K562 (cell line): ENCODE results near the gene ATF4. TPM values are rescaled to one million over a fixed set of nuclear protein-coding genes. Genes with fewer than 3 reads are reported as not detected.

Experiments used
- ATAC-seq: fragments of 200-7000 bp; cut with Tn5 transposase; 3 replicates; pipeline ENCODE4 v1.9.1; 2020; ENCODE audit warnings: moderate library complexity
- BruUV-seq: library from RNA; stranded (reverse); fragments of 400-500 nt; replicated peaks from 2 replicates; lab custom pipeline; 2021; lab: Mats Ljungman, UMichigan
- CTCF ChIA-PET: fragments of 300-600 bp; formaldehyde crosslinking; extraction: SDS; loops from one replicate; lab custom pipeline; 2021; ENCODE audit warnings: low intra/inter-chr PET ratio; lab: Yijun Ruan, JAX
- POLR2A ChIA-PET: fragments of 300-600, 350-650 bp; sonication (Branson Sonifier 250); formaldehyde crosslinking; extraction: SDS; loops from one replicate; lab custom pipeline; 2021; ENCODE audit warnings: antibody characterized with exemption, inconsistent platforms; lab: Yijun Ruan, JAX
- DNase-seq, 4 experiments: peaks; one replicate each; pipeline versions ENCODE4 v3.0.0 to v3.0.0-alpha.2; 2011 to 2018; ENCODE audit warnings: low spot score in 3 of 4, mixed read lengths in 3 of 4; ENCODE audit errors: extremely low read depth in 1 of 4
- FAIRE-seq: peaks from 2 replicates; lab custom pipeline; 2011; peaks lifted over from hg19 to GRCh38; lab: Jason Lieb, UNC
- H2AFZ ChIP-seq: 2 replicates; pipeline ENCODE4 v1.6.0; 2011; ENCODE audit warnings: low read depth, low read length, control low read depth, inconsistent platforms
- H3K27ac ChIP-seq: fragments of 200-600 bp; 3 replicates; pipeline ENCODE4 v1.8.0; 2011; ENCODE audit warnings: low read depth, mild to moderate bottlenecking, control low read depth, inconsistent platforms, low read length, moderate library complexity, mixed read lengths; ENCODE audit errors: extremely low read depth
- H3K27me3 ChIP-seq, 2 experiments: fragments of 300-600 bp in 1 of 2; 2 replicates in 1 of 2; 3 replicates in 1 of 2; pipeline versions ENCODE4 v1.6.0 to v1.8.0; 2011; ENCODE audit warnings: inconsistent platforms in 2 of 2, low read length in 2 of 2, mild to moderate bottlenecking in 1 of 2, mixed read lengths in 1 of 2, moderate library complexity in 1 of 2; ENCODE audit not compliant: control insufficient read depth in 2 of 2, insufficient read depth in 2 of 2
- H3K36me3 ChIP-seq: fragments of 300-600 bp; 3 replicates; pipeline ENCODE4 v1.8.0; 2011; ENCODE audit warnings: mild to moderate bottlenecking, low read length, inconsistent platforms; ENCODE audit not compliant: control insufficient read depth, insufficient read depth
- H3K4me1 ChIP-seq, 2 experiments: fragments of 200-600 bp in 1 of 2; replicated peaks in 1 of 2; 2 replicates in 1 of 2; 3 replicates in 1 of 2; pipeline versions ENCODE4 v1.5.1 to v1.8.0; 2011; ENCODE audit warnings: inconsistent platforms in 2 of 2, low read length in 2 of 2, mild to moderate bottlenecking in 1 of 2, mixed read lengths in 1 of 2, moderate library complexity in 1 of 2; ENCODE audit not compliant: control insufficient read depth in 2 of 2, insufficient read depth in 2 of 2
- H3K4me2 ChIP-seq: 2 replicates; pipeline ENCODE4 v1.6.1; 2011; ENCODE audit warnings: low read length, control low read depth, inconsistent platforms, mixed read lengths; ENCODE audit not compliant: insufficient read depth
- H3K4me3 ChIP-seq: fragments of 200-600 bp; sonication (generic), shearing (Covaris generic); 2 replicates; pipeline ENCODE4 v1.5.1; 2016; ENCODE audit warnings: control low read depth, inconsistent platforms
- H3K79me2 ChIP-seq: fragments of 200-600 bp; 3 replicates; pipeline ENCODE4 v1.8.0; 2011; ENCODE audit warnings: low read length, inconsistent platforms; ENCODE audit not compliant: control insufficient read depth, insufficient read depth
- H3K9ac ChIP-seq, 2 experiments: 2 replicates each; pipeline versions ENCODE4 v1.6.0 to v1.6.1; 2011; ENCODE audit warnings: low read depth in 2 of 2, low read length in 2 of 2, control low read depth in 1 of 2, inconsistent platforms in 1 of 2, mild to moderate bottlenecking in 1 of 2, mixed read lengths in 1 of 2; ENCODE audit not compliant: insufficient read depth in 1 of 2
- H3K9me1 ChIP-seq: one replicate; pipeline ENCODE4 v1.6.0; 2011; ENCODE audit warnings: inconsistent platforms, mild to moderate bottlenecking, low read length, moderate library complexity; ENCODE audit not compliant: control insufficient read depth, insufficient read depth
- H3K9me3 ChIP-seq: replicated peaks from 2 replicates; pipeline ENCODE4 v1.5.1; 2011; ENCODE audit warnings: low read depth, low read length, inconsistent platforms; ENCODE audit not compliant: control insufficient read depth, insufficient read depth
- H4K20me1 ChIP-seq: replicated peaks from 2 replicates; pipeline ENCODE4 v1.6.1; 2011; ENCODE audit warnings: low read length, inconsistent platforms, mixed read lengths; ENCODE audit not compliant: control insufficient read depth, insufficient read depth
- BACH1 ChIP-seq: fragments of 200-800 bp; sonication (Bioruptor generic); IDR thresholded peaks from 2 replicates; pipeline ENCODE4 v1.6.1; 2016; ENCODE audit warnings: missing genetic modification characterization, missing compliant biosample characterization
- BRD4 ChIP-seq: fragments of 200-600 bp; sonication (generic); IDR thresholded peaks from 2 replicates; pipeline ENCODE4 v1.6.1; 2017; ENCODE audit warnings: inconsistent platforms
- CTCFL ChIP-seq: IDR thresholded peaks from 2 replicates; pipeline ENCODE4 v1.6.1; 2011; ENCODE audit warnings: borderline replicate concordance, low read depth, mild to moderate bottlenecking, moderate library complexity, low read length; ENCODE audit not compliant: insufficient read depth, poor library complexity, severe bottlenecking
- DLX4 ChIP-seq: fragments of 250-450 bp; sonication (Bioruptor Pico); IDR thresholded peaks from 2 replicates; pipeline ENCODE4 v1.6.1; 2021; ENCODE audit warnings: mild to moderate bottlenecking
- FOXP4 ChIP-seq: sonication (generic); formaldehyde crosslinking; IDR thresholded peaks from 2 replicates; pipeline ENCODE4 v1.8.0; 2022; ENCODE audit warnings: mild to moderate bottlenecking, missing genetic modification reagents, borderline replicate concordance
- NR4A1 ChIP-seq, 2 experiments: fragments of 250-450 bp in 1 of 2; fragments of 450-650 bp in 1 of 2; sonication (Bioruptor Pico) in 1 of 2; IDR thresholded peaks; 2 replicates each; pipeline versions ENCODE4 v1.4.0 to v1.6.1; 2016 to 2020; ENCODE audit warnings: mild to moderate bottlenecking in 2 of 2, missing compliant biosample characterization in 1 of 2, missing genetic modification characterization in 1 of 2, moderate library complexity in 1 of 2
- NUFIP1 ChIP-seq: fragments of 450-650 bp; IDR thresholded peaks from 2 replicates; pipeline ENCODE4 v1.6.1; 2018; ENCODE audit not compliant: partially characterized antibody
- PCBP2 ChIP-seq: fragments of 200-400 bp; formaldehyde crosslinking; IDR thresholded peaks from 2 replicates; pipeline ENCODE4 v1.6.1; 2018; ENCODE audit warnings: low read length, low read depth, mild to moderate bottlenecking, moderate library complexity; ENCODE audit not compliant: poor library complexity, severe bottlenecking
- SMC3 ChIP-seq: conservative IDR thresholded peaks from 2 replicates; pipeline ENCODE4 v1.6.1; 2011; ENCODE audit warnings: low read depth, low read length, improper control_type of control experiment; ENCODE audit not compliant: insufficient read depth
- TCF15 ChIP-seq: fragments of 250-450 bp; sonication (Bioruptor Pico); IDR thresholded peaks from 2 replicates; pipeline ENCODE4 v1.8.0; 2022; ENCODE audit warnings: moderate library complexity, mild to moderate bottlenecking, inconsistent platforms
- THRA ChIP-seq: fragments of 450-650 bp; IDR thresholded peaks from 2 replicates; pipeline ENCODE4 v1.6.1; 2017; ENCODE audit warnings: mild to moderate bottlenecking, moderate library complexity
- YY1 ChIP-seq, 3 experiments: IDR thresholded peaks; 2 replicates each; pipeline ENCODE4 v1.6.1; 2011; ENCODE audit warnings: low read length in 2 of 3, mild to moderate bottlenecking in 2 of 3, moderate library complexity in 2 of 3, borderline replicate concordance in 1 of 3, control low read depth in 1 of 3, low read depth in 1 of 3; ENCODE audit not compliant: insufficient read depth in 3 of 3, insufficient replicate concordance in 2 of 3, control insufficient read depth in 1 of 3, insufficient read length in 1 of 3; ENCODE audit errors: extremely low read depth in 1 of 3
- ZNF175 ChIP-seq: fragments of 200-800 bp; sonication (Bioruptor generic); IDR thresholded peaks from 2 replicates; pipeline ENCODE4 v1.6.1; 2016; ENCODE audit warnings: low read depth, mild to moderate bottlenecking, missing genetic modification characterization, missing compliant biosample characterization
- ZNF695 ChIP-seq: fragments of 450-650 bp; formaldehyde crosslinking; IDR thresholded peaks from 2 replicates; pipeline ENCODE4 v1.4.0; 2020; ENCODE audit warnings: mild to moderate bottlenecking, moderate library complexity
- WGBS: fragments of 100-300 bp; shearing (Covaris generic); methylation state at CpG from one replicate; pipeline ENCODE4 v1.1.6; 2016; ENCODE audit warnings: low coverage, mixed read lengths; ENCODE audit not compliant: insufficient coverage; ENCODE audit errors: missing lambda C conversion rate; 5-methylcytosine and 5-hydroxymethylcytosine counted together
- in situ Hi-C: fragments of 300-500 bp; cut with MboI; formaldehyde crosslinking; loops from 4 replicates; pipeline ENCODE4 v1.15.0; 2018; ENCODE audit warnings: inconsistent platforms, mixed read lengths
- intact Hi-C: fragments of 100-400 bp; cut with micrococcal nuclease; formaldehyde crosslinking; loops from 2 replicates; pipeline ENCODE4 v1.14.2; 2022
- polyA plus RNA-seq, 8 experiments: library from polyadenylated mRNA; depleted of rRNA in 4 of 8; stranded (reverse) in 5 of 8; unstranded in 3 of 8; fragments of >200 nt; fragmentation: Nextera tagmentation in 2 of 8; fragmentation: Illumina TruSeq in 1 of 8; extraction: Ambion mirVana in 2 of 8; extraction: Trizol in 1 of 8; gene quantifications; 2 replicates each; pipeline versions ENCODE4 v1.2.1 to v1.2.3, GENCODE V29; 2011 to 2014; ENCODE audit warnings: inconsistent platforms in 1 of 8, missing spikeins in 1 of 8
- total RNA-seq, 7 experiments: library from RNA; depleted of rRNA in 6 of 7; stranded (reverse); fragments of >200 nt in 6 of 7; fragmentation: Illumina TruSeq in 2 of 7; extraction: Trizol in 2 of 7; gene quantifications; 2 replicates each; pipeline versions ENCODE4 v1.2.1 to v1.2.3, GENCODE V29; 2011 to 2021; ENCODE audit warnings: low replicate concordance in 1 of 7

Gene ATF4
- total and polyA plus RNA-seq, 9 of the 15 experiments (the other 6 are each of a cell fraction or from before 2014, with no cell fraction given): 93.1 to 723 (median 355) TPM

- POLR2A ChIA-PET: interaction anchor here (1.5 kb wide), 1 partner anchor 31 kb away, joined by 4 read pairs; no protein-coding TSS in a partner anchor
- H3K9me3 ChIP-seq: no peaks in the 10 kb centered on the region
- H3K4me3 ChIP-seq: no peak overlapping the region
- DNase-seq (no peak), ATAC-seq (no peak), FAIRE-seq (no peak)
- no TSS peak for BruUV-seq
- H3K9me1 ChIP-seq: no peaks in the 10 kb centered on the region
- H2AFZ ChIP-seq: no peak overlapping the region
- peaks cover 26% of the 10 kb centered on the region; the same call in 2 of the 3 replicates for H3K79me2 ChIP-seq
- peaks cover 10% of the 10 kb centered on the region; the same call in 1 of the 3 replicates for H3K36me3 ChIP-seq
- no peak overlapping the region for H3K4me2 ChIP-seq
- H3K27ac ChIP-seq: no peak overlapping the region
- intact Hi-C loops (no loop called here), in situ Hi-C loops (no loop called here)
- peaks cover 39 to 47% of the 10 kb centered on the region in 2 experiments for H3K4me1 ChIP-seq
- H3K27me3 ChIP-seq: no peaks in the 10 kb centered on the region
- H4K20me1 ChIP-seq: no peaks in the 10 kb centered on the region
- CTCF ChIA-PET: no interaction called here
- H3K9ac ChIP-seq: 0 out of 4 replicates have a peak overlapping the region, but pooled peaks of 1 of the 2 experiments have one; percentile 75
- WGBS: 57% methylated on average over 4 of the region's 6 CpGs
- TF ChIP-seq FOXP4 (CRISPR knock-in tag) (no peak), TCF15 (CRISPR knock-in tag) (no peak), ZNF695 (CRISPR knock-in tag) (no peak), THRA (no peak), PCBP2 (no peak), ZNF175 (no peak), BRD4 (no peak), DLX4 (CRISPR knock-in tag) (no peak), BACH1 (tag) (no peak), NUFIP1 (no peak), YY1 (IDR thresholded peaks at IDR 0.05; ENCODE audit: borderline replicate concordance in 1 of 3, control insufficient read depth in 1 of 3, extremely low read depth in 1 of 3, insufficient read depth in 3 of 3, insufficient read length in 1 of 3, insufficient replicate concordance in 2 of 3, low read depth in 1 of 3, low read length in 2 of 3) (no peak), CTCFL (no peak), NR4A1 (CRISPR knock-in tag; IDR thresholded peaks at IDR 0.05) (no peak), NR4A1 (tag; IDR thresholded peaks at IDR 0.05) (no peak), SMC3 (no peak)
Measured at GRCh38 chr22:39491696-39492095, 28.7 kb upstream of the ATF4 start.
